Uterus (tissue), 4 donors: ENCODE data around the gene NAV3. TPM values are rescaled to one million over a fixed set of nuclear protein-coding genes. Genes with fewer than 3 reads are reported as not detected.

Experiments used
- DNase-seq, 2 donors: peaks; one replicate each; pipeline ENCODE4 v3.0.0-alpha.2; 2019 to 2020
- H3K27ac ChIP-seq, 2 donors: fragments of 200-600 bp; sonication (generic); 1 replicate in 1 of 2; 2 replicates in 1 of 2; pipeline ENCODE4 v1.5.1; 2016 to 2018
- H3K27me3 ChIP-seq, 2 donors: fragments of 200-600 bp; sonication (generic); one replicate each; pipeline ENCODE4 v1.5.1; 2018 to 2019; ENCODE audit warnings: control low read depth in 1 of 2
- H3K36me3 ChIP-seq, 2 donors: fragments of 200-600 bp; sonication (generic); one replicate each; pipeline ENCODE4 v1.5.1; 2019; ENCODE audit warnings: control low read depth in 1 of 2
- H3K4me1 ChIP-seq, 2 donors: fragments of 200-600 bp; sonication (generic); one replicate each; pipeline ENCODE4 v1.5.1; 2018 to 2019; ENCODE audit warnings: control low read depth in 1 of 2
- H3K4me3 ChIP-seq, 2 donors: fragments of 200-600 bp; sonication (generic); 1 replicate in 1 of 2; 2 replicates in 1 of 2; pipeline ENCODE4 v1.5.1; 2018 to 2019; ENCODE audit warnings: mild to moderate bottlenecking in 1 of 2
- H3K9me3 ChIP-seq, 2 donors: fragments of 200-600 bp; sonication (generic); one replicate each; pipeline ENCODE4 v1.5.1; 2019; ENCODE audit warnings: control low read depth in 1 of 2
- CTCF ChIP-seq, 4 experiments: fragments of 200-600 bp in 2 of 4; fragments of 450-650 bp in 2 of 4; sonication (generic) in 2 of 4; IDR thresholded peaks; one replicate each; pipeline ENCODE4 v1.5.1; 2016 to 2019; ENCODE audit warnings: antibody characterized with exemption in 4 of 4, mild to moderate bottlenecking in 2 of 4, moderate library complexity in 1 of 4
- POLR2A ChIP-seq, 2 donors: fragments of 450-650 bp; IDR thresholded peaks; one replicate each; pipeline ENCODE4 v1.6.1; 2016; ENCODE audit warnings: antibody characterized with exemption in 2 of 2, mild to moderate bottlenecking in 1 of 2, moderate library complexity in 1 of 2
- intact Hi-C: fragments of 100-400 bp; cut with DNase I; formaldehyde crosslinking; loops from one replicate; pipeline ENCODE4 v1.15.1; 2023; ENCODE audit warnings: low total_unique reads
- total RNA-seq, 4 donors: library from RNA; depleted of rRNA in 3 of 4; stranded (reverse); fragments of >200 nt in 3 of 4; gene quantifications; one replicate each; pipeline versions ENCODE4 v1.1.0 to v1.2.4, GENCODE V29; 2014 to 2023
- donor health status: DM: yes; HTN: yes; CAD: no.

The NAV3 gene
- total RNA-seq, 4 donors from 2014 or later, result 7.2 to 33.9 (median 13.0) TPM

GRCh38 chr12:78194448-78194847, 363.8 kb downstream of the NAV3 start:
- H3K4me1 ChIP-seq, result no peaks in the 10 kb centered on the region
- no peaks in the 10 kb centered on the region for H3K9me3 ChIP-seq
- TF ChIP-seq CTCF (IDR thresholded peaks at IDR 0.05) (no peak), POLR2A (IDR thresholded peaks at IDR 0.05) (no peak)
- no peak overlapping the region for H3K4me3 ChIP-seq
- H3K36me3 ChIP-seq, result no peaks in the 10 kb centered on the region
- no peak for DNase-seq
- no peaks in the 10 kb centered on the region for H3K27me3 ChIP-seq
- no peak overlapping the region for H3K27ac ChIP-seq
- intact Hi-C loops, result no loop called here

GRCh38 chr12:78198896-78199295, 368.2 kb downstream of the NAV3 start:
- no peak overlapping the region for H3K4me3 ChIP-seq
- H3K27me3 ChIP-seq, result no peaks in the 10 kb centered on the region
- DNase-seq, result no peak
- intact Hi-C loops, result no loop called here
- H3K4me1 ChIP-seq, result no peaks in the 10 kb centered on the region
- peak overlapping the region; percentile 17 to 48 for H3K27ac ChIP-seq
- no peaks in the 10 kb centered on the region for H3K9me3 ChIP-seq
- no peaks in the 10 kb centered on the region for H3K36me3 ChIP-seq
- TF ChIP-seq CTCF (IDR thresholded peaks at IDR 0.05) (no peak), POLR2A (IDR thresholded peaks at IDR 0.05) (no peak)

- H3K36me3 ChIP-seq, result no peaks in the 10 kb centered on the region
- TF ChIP-seq POLR2A (IDR thresholded peaks at IDR 0.05), result no peak
- no peak for TF ChIP-seq CTCF (IDR thresholded peaks at IDR 0.05)
- no peaks in the 10 kb centered on the region for H3K4me1 ChIP-seq
- DNase-seq, result no peak
- no peaks in the 10 kb centered on the region for H3K27me3 ChIP-seq
- peak overlapping the region in 1 of 2 donors; percentile 48 for H3K27ac ChIP-seq
- no peaks in the 10 kb centered on the region for H3K9me3 ChIP-seq
- intact Hi-C loops, result no loop called here
- H3K4me3 ChIP-seq, result no peak overlapping the region
These were observed 369.2 kb downstream of the NAV3 start for GRCh38 chr12:78199926-78200325.

- TF ChIP-seq CTCF (IDR thresholded peaks at IDR 0.05), result no peak
- no peak for TF ChIP-seq POLR2A (IDR thresholded peaks at IDR 0.05)
- no peak overlapping the region for H3K4me3 ChIP-seq
- intact Hi-C loops, result no loop called here
- H3K4me1 ChIP-seq, result no peaks in the 10 kb centered on the region
- H3K9me3 ChIP-seq, result no peaks in the 10 kb centered on the region
- H3K36me3 ChIP-seq, result no peaks in the 10 kb centered on the region
- H3K27ac ChIP-seq, result no peak overlapping the region
- DNase-seq, result no peak
- no peaks in the 10 kb centered on the region for H3K27me3 ChIP-seq
These were observed 374.2 kb downstream of the NAV3 start for GRCh38 chr12:78204926-78205325.

- Histone ChIP-seq H3K4me3 (no peak overlapping the region), H3K36me3 (no peaks in the 10 kb centered on the region), H3K27ac (no peak overlapping the region), H3K27me3 (no peaks in the 10 kb centered on the region), H3K4me1 (peaks cover 0 to 4% of the 10 kb centered on the region in 2 donors), H3K9me3 (no peaks in the 10 kb centered on the region)
- TF ChIP-seq POLR2A (IDR thresholded peaks at IDR 0.05) (no peak), CTCF (IDR thresholded peaks at IDR 0.05) (no peak)
- intact Hi-C loops, result no loop called here
- no peak for DNase-seq
These were observed 377.4 kb downstream of the NAV3 start for GRCh38 chr12:78208092-78208491.
